NT2/D1 (cell line): ENCODE results near the gene OR5H1.
"Not testable (repeated sequence)": the region's sequence is repeated elsewhere in the genome, so short reads cannot be mapped to it uniquely, and the experiment has no call there.

ENCODE experiments used
- DNase-seq: peaks from one replicate; pipeline ENCODE4 v3.0.0-alpha.2; 2011; ENCODE audit warnings: low read depth, low spot score
- H3K27me3 ChIP-seq: 2 replicates; pipeline ENCODE4 v1.6.0; 2011; ENCODE audit warnings: mild to moderate bottlenecking; ENCODE audit not compliant: insufficient read length, insufficient read depth
- H3K36me3 ChIP-seq: 2 replicates; pipeline ENCODE4 v1.6.1; 2011; ENCODE audit warnings: mild to moderate bottlenecking, low read length, mixed read lengths; ENCODE audit not compliant: insufficient read depth, insufficient read length
- H3K4me1 ChIP-seq: 2 replicates; pipeline ENCODE4 v1.5.1; 2011; ENCODE audit not compliant: insufficient read depth, insufficient read length
- H3K4me3 ChIP-seq: 2 replicates; pipeline ENCODE4 v1.5.1; 2011; ENCODE audit warnings: low read depth; ENCODE audit not compliant: insufficient read length
- H3K9ac ChIP-seq: 2 replicates; pipeline ENCODE4 v1.6.0; 2011; ENCODE audit warnings: low read depth; ENCODE audit not compliant: insufficient read length
- H3K9me3 ChIP-seq: 2 replicates; pipeline ENCODE4 v1.5.1; 2011; ENCODE audit warnings: mild to moderate bottlenecking, low read length; ENCODE audit not compliant: insufficient read depth
- SUZ12 ChIP-seq: IDR thresholded peaks from 2 replicates; pipeline ENCODE4 v1.6.1; 2011; ENCODE audit not compliant: insufficient read length, insufficient read depth; ENCODE audit errors: extremely low read depth
- YY1 ChIP-seq: IDR thresholded peaks from 2 replicates; pipeline ENCODE4 v1.6.1; 2011; ENCODE audit not compliant: insufficient read length, insufficient read depth
- ZNF274 ChIP-seq: IDR thresholded peaks from 2 replicates; pipeline ENCODE4 v1.6.1; 2011; ENCODE audit warnings: mild to moderate bottlenecking, low read depth, low read length

The OR5H1 gene

GRCh38 chr3:98115717-98116116, 14.8 kb upstream of the OR5H1 start:
- H3K27me3 ChIP-seq: no peaks in the 10 kb centered on the region
- no peak overlapping the region for H3K4me3 ChIP-seq
- H3K4me1 ChIP-seq: no peaks in the 10 kb centered on the region
- H3K36me3 ChIP-seq: no peaks in the 10 kb centered on the region
- TF ChIP-seq YY1 (no peak), SUZ12 (no peak), ZNF274 (no peak)
- H3K9me3 ChIP-seq: peaks cover 25% of the 10 kb centered on the region
- no peak overlapping the region for H3K9ac ChIP-seq
- no peak for DNase-seq

GRCh38 chr3:98136631-98137030, 6.1 kb downstream of the OR5H1 start:
- Histone ChIP-seq H3K9ac (no peak overlapping the region), H3K27me3 (no peaks in the 10 kb centered on the region), H3K9me3 (no peaks in the 10 kb centered on the region), H3K36me3 (no peaks in the 10 kb centered on the region), H3K4me1 (no peaks in the 10 kb centered on the region), H3K4me3 (no peak overlapping the region)
- DNase-seq: no peak
- TF ChIP-seq SUZ12 (no peak), YY1 (no peak), ZNF274 (no peak)

GRCh38 chr3:98137826-98138557, 7.5 kb downstream of the OR5H1 start:
- not testable (repeated sequence) for H3K9ac ChIP-seq

GRCh38 chr3:98140531-98140930, 10.0 kb downstream of the OR5H1 start:
- no peak overlapping the region for H3K4me3 ChIP-seq
- H3K27me3 ChIP-seq: no peaks in the 10 kb centered on the region
- H3K9me3 ChIP-seq: no peaks in the 10 kb centered on the region
- H3K9ac ChIP-seq: no peak overlapping the region
- no peaks in the 10 kb centered on the region for H3K4me1 ChIP-seq
- H3K36me3 ChIP-seq: no peaks in the 10 kb centered on the region
- no peak for TF ChIP-seq YY1
- DNase-seq: no peak

More at GRCh38 chr3:98137826-98138557, 7.5 kb downstream of the OR5H1 start:
- not testable (repeated sequence) for H3K27me3 ChIP-seq, H3K36me3 ChIP-seq, H3K9me3 ChIP-seq, H3K4me3 ChIP-seq, H3K4me1 ChIP-seq, DNase-seq

GRCh38 chr3:98147179-98147578, 16.7 kb downstream of the OR5H1 start, which contains the start of gene OR5H14:
Gene OR5H14 (plus strand): TSS chr3:98147479. CDS start chr3:98149386, 1,907 bp downstream.
- H3K9me3 ChIP-seq: no peaks in the 10 kb centered on the region
- H3K4me1 ChIP-seq: no peaks in the 10 kb centered on the region
- TF ChIP-seq ZNF274 (no peak), SUZ12 (no peak)
- H3K4me3 ChIP-seq: no peak within 1 kb of the TSS
- no peak for DNase-seq
- no peaks in the 10 kb centered on the region for H3K27me3 ChIP-seq
- H3K36me3 ChIP-seq: no peaks in the 10 kb centered on the region
- H3K9ac ChIP-seq: no peak within 1 kb of the TSS

- no peak for DNase-seq
- Histone ChIP-seq H3K36me3 (no peaks in the 10 kb centered on the region), H3K4me1 (no peaks in the 10 kb centered on the region), H3K4me3 (no peak overlapping the region), H3K9ac (no peak overlapping the region), H3K9me3 (no peaks in the 10 kb centered on the region), H3K27me3 (no peaks in the 10 kb centered on the region)
- TF ChIP-seq ZNF274: no peak
- TF ChIP-seq YY1: no peak
- TF ChIP-seq SUZ12: no peak
Measured at GRCh38 chr3:98148751-98149150, 18.2 kb downstream of the OR5H1 start.

GRCh38 chr3:98149456-98149855, 18.9 kb downstream of the OR5H1 start:
- H3K27me3 ChIP-seq, H3K4me1 ChIP-seq, H3K9ac ChIP-seq, H3K36me3 ChIP-seq, H3K9me3 ChIP-seq, H3K4me3 ChIP-seq, DNase-seq: not testable (repeated sequence)

- no peaks in the 10 kb centered on the region for H3K4me1 ChIP-seq
- no peak for DNase-seq
- H3K27me3 ChIP-seq: no peaks in the 10 kb centered on the region
- TF ChIP-seq ZNF274: no peak
- no peak overlapping the region for H3K4me3 ChIP-seq
- H3K9me3 ChIP-seq: no peaks in the 10 kb centered on the region
- H3K9ac ChIP-seq: no peak overlapping the region
- H3K36me3 ChIP-seq: no peaks in the 10 kb centered on the region
Measured at GRCh38 chr3:98151241-98151640, 20.7 kb downstream of the OR5H1 start.
